COLO668 (cell line): ENCODE measurements around the gene FNDC10.

Experiments used
- DNase-seq: peaks from one replicate; lab custom pipeline; 2025; ENCODE audit not compliant: unreplicated experiment; lab: John Stamatoyannopoulos, UW

The FNDC10 gene

DNA sequence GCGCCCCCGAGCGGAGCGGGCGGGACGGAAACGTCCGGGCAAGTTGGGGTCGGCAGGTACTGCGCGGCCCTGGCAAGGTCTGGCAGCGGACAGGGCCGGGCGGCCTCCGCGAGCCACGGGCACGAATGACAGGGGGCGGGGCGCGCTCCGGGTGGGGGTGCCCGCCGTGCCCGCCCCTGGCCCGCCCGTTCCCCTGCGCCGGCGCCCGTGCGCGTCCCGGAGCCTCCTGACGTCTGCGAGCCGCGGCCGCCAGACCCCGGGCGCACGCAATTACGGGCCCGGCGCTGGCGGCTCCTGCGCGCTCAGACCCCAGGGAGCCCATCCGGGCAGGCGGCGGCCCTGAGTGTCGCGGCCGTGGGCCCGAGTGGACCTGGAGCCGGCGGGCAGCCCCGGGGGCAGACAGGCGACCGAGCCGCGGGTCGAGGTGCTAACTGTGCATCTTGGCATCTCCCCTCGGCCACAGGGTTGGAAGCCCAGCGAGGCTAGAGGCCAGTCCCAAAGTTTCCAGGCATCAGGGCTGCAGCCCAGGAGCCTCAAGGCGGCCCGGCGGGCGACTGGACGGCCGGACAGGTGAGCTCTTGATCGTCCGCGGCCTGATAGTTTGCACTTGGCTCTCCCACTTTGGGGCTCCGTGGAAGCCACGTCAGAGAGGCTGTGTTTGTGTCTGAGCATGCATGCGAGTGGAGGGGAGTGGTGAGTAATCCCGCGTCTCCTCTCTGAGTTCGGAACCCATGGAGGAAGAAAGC is 16.3 kb upstream of the FNDC10 start:
- peak; percentile 78 for DNase-seq

DNA sequence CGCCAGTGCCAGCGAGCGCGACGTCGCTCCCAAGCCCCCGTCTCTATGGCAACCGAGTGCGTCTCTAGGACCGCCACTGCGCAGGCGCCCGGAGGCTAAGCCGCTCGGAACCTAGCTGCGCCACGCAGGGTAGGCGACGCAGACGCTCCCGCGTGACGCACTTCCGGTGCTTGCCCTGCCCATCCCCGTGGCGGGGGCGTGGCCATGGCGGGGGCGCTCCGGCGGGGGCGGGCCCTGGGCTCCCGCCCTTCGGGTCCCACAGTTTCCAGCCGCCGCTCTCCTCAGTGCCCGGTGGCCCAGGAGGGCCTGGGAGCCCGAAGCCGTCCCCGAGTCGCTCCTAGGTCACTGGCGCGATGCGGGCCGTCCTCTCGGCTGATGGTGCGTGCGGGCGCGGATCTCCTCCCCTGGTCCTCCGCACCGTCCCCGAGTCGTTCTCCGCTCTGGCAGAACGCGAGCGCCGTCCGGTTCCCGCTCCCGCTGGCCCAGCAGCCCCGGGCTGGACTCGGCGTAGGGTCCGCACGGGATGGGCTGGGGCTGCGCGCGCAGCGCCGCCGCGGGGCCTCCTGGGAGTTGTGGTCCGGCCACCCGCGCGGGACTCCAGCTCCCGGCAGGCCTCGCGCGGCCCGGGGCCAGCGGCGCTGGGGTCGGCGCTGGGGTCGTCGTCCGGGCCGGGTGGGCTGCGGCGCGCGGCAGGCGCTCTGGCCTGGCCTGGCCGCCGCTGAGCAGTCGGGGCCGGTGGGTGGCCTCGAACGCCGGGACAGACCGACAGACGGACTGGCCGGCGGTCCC is 15.5 kb upstream of the FNDC10 start, which contains the start of gene MIB2:
TSS of gene MIB2 (plus strand) at position 245 of the 789 bp plus-strand sequence. CDS start 7,953 bp downstream, outside the sequence.
- DNase-seq, result peak; percentile 100

DNA sequence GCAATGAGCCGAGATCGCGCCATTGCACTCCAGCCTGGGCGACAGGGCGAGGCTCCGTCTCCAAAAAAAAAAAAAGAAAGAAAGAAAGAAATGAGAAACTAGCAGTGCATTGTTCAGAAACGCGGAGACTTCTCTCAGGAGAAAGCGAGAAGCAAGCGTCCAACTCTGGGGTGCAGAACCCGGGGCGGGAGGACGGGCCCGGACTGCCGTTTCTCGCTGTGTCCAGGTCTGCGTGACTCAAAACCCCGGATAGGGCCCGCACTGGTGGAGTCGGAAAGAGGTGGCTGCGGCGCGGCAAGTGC is 15.0 kb upstream of the FNDC10 start:
- no peak for DNase-seq

DNA sequence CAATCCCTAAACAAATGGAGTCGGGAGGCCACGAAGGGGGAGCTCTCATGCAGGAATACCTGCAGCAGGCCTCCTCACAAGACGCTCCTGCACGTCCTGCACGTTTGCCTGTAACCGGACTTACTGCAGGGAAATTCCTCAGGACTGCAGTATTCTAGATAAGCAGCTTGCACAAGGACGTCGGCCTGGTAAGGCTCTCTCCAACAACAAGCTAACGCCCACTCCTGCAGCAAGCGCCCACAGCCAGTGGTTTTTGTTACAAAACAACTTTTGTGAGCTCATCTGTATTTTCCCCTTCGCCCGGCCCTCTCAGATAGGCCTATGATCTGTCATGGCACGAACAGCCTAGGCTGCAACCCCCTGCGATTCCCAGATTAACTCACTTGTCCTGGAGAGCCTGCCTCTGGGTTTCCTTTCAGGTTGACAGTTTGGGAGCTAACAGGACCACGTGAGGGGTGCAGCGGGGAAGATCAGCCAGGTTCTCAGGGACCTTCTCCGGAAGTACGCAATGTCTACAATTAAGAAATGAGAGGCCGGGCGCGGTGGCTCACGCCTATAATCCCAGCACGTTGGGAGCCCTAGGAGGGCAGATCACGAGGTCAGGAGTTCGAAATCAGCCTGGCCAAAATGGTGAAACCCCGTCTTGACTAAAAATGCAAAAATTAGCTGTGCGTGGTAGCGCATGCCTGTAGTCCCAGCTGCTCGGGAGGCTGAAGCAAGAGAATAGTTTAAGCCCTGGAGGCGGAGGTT is 14.4 kb upstream of the FNDC10 start:
- no peak for DNase-seq

DNA sequence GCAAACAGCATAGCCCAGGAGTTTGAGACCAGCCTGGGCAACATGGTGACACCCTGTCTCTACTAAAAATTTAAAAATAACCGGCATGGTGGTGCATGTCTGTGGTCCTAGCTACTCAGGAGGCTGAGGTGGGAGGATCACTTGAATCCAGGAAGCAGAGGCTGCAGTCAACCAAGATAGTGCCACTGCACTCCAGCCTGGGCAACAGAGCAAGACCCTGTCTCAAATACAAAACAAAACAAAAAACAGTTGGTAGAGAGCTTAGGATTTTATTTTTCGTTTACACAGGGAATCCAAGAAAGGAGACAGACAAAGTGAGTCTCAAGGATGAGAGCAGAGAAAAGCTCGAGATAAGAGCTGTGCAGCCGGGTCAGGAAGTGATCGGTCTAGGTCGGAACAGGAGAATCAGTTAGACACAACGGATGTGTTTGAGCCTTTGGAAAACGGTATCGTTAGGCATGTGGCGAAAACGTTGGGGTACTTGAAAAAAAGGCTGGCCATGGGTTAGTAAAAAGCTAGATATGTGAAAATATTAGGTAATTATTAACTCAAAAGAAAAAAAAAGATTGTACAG is 13.7 kb upstream of the FNDC10 start:
- DNase-seq, result no peak

DNA sequence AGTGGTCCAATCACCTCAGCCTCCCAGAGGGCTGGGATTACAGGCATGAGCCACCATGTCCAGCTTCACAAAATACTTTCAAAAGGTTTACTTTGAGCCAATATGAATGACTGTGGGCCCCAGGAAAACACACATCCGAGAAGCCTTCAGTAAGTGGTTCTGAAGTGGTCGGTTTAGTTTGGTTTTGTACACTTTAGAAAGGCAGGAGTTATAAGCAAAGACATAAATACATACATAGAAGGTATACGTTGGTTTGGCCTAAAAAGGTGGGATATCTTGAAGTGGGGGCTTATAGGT is 12.1 kb upstream of the FNDC10 start:
- DNase-seq, result no peak

DNA sequence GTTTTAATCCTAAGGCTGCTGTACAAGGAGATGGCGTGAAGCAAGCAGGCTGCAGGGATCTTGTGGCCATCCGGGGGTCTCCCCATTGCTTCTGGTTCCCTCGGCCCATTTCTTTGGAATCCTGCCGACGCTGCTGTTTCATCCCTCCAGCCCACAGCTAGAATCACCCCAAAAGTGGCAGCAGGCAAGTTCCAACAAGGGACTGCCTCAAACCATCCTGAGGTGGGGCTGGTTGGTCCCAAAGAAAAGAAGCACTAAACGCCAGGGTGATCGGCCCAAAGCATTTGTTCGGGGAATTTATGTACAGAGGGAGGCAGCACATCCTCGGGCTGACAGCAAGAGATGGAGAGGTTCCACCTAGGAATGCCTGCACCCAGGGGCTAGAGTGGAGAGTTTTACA is 10.9 kb upstream of the FNDC10 start:
- DNase-seq, result no peak

DNA sequence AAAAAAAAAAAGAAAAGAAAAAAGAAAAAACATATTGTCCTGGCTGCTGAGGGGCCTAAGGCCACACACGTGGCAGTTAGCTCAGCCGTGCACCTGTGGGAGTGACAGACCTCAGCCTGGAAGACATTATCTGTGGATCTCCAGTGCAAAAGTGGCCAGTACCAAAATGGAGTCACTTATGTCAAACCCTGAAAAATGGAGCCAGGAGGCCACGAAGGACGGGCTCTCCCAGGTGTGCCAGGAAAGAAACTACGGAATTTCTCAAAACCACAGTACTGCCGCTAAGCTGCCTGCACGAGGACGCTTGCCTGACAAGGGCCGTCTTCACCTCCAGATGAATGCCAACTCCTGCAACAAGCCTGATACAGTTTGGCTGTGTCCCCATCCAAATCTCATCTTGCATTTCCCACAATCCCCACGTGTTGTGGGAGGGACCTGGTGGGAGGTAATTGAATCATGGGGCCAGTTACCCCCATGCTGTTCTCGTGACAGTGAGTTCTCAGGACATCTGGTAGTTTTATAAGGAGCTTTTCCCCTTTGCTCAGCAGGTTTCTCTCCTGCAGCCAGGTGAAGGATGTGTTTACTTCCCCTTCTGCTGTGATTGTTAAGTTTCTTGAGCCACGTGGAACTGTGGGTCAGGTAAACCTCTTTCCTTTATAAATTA is 10.0 kb upstream of the FNDC10 start:
- no peak for DNase-seq

DNA sequence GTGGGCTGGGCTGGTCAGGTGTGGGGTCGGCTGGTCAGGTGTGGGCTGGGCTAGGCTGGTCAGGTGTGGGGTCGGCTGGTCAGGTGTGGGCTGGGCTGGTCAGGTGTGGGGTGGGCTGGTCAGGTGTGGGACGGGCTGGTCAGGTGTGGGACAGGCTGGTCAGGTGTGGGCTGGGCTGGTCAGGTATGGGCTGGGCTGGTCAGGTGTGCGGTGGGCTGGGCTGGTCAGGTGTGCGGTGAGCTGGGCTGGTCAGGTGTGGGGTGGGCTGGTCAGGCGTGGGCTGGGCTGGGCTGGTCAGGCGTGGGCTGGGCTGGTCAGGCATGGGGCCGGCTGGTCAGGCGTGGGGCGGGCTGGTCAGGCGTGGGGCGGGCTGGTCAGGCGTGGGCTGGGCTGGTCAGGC is 6.3 kb upstream of the FNDC10 start:
- DNase-seq, result no peak

DNA sequence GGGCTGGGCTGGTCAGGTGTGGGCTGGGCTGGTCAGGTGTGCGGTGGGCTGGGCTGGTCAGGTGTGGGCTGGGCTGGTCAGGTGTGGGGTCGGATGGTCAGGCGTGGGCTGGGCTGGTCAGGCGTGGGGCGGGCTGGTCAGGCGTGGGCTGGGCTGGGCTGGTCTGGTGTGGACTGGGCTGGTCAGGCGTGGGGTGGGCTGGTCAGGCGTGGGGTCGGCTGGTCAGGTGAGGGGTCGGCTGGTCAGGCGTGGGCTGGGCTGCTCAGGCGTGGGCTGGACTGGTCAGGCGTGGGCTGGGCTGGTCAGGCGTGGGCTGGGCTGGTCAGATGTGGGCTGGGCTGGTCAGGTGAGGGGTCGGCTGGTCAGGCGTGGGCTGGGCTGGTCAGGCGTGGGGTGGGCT is 5.8 kb upstream of the FNDC10 start:
- no peak for DNase-seq

DNA sequence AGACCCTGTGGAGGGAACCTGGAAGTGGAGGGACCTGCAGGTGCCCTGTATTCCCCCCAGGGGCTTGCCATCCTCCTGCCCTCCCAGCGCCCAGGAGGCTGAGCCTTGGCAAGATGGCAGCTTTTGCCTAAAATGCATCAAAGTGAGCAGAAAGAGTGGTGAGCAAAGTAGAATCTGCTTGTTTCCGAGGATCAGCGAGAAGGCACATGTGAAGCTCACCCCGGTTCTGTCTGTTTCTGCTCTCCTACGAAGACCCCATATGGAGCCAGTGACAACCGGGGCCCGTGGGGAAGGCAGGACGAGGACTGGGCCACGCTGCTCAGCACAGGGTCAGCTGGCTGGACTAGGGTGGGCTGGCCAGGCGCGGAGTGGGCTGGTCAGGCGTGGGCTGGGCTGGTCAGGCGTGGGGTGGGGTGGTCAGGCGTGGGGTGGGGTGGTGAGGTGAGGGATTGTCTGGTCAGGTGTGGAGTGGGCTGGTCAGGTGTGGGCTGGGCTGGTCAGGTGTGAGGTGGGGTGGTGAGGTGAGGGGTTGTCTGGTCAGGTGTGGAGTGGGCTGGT is 5.2 kb upstream of the FNDC10 start:
- no peak for DNase-seq

DNA sequence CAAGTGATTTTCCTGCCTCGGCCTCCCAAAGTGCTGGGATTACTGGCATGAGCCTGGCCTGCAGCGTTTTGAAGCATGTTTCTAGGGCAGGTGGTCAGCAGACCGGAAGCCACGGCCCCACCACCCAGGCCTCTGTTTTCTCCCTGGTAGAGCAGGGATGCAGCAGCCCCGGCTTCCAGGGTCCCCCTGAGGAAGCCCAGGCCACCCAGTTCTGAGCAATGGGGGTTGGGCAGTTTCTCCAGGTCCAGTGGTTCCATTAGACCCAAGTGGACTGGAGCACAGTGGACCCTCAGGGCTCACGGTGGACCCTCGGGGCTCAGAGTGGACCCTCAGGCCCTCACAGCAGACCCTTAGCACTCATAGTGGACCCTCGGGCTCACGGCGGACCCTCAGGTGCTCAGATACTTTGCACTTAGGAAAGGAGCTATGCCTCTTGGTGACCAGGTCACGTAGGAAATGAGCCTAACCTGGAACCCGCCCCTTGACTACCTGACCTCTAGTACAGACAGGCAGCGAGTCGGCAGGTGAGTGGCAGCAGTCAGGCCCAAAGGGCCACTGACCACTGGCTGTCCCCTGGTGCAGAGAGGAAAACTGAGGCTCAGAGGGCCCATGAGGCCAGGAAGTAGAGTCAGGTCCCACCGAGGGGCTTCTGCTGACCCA is 4.6 kb upstream of the FNDC10 start:
- no peak for DNase-seq

DNA sequence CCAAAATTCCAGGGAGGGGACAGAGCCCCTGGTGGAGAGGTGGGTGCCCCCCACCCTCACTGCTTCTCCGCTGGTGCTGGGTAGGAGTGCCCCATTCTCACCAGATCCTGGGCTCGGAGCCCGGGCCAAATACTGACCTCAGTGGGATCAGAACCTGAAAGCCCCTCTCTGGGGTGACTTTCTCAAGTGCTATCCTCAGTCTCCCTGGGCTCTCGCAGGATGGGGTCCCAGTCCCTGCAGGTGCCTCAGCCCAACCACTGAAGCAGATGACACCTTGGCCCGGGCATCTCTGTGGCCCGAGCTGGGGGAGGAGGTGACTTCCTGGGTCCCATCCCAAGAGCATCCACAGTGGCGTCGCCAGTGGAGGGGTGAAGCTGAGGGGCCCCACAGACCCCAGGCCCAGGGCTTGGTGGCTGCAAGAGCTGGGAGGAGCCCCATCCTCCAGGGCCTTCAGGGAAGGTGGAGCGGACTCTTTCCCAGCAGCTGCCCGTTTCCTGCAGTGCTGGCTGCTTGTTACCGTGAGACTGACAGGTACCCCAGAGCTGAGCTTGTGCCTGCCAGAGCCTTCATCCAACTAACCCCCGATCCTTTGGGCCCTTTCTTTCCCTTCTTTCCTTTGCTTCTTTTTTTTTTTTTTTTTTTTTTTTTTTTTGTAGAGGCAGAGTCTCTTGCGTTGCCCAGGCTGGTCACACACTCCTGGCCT is 3.9 kb upstream of the FNDC10 start:
- DNase-seq, result no peak

DNA sequence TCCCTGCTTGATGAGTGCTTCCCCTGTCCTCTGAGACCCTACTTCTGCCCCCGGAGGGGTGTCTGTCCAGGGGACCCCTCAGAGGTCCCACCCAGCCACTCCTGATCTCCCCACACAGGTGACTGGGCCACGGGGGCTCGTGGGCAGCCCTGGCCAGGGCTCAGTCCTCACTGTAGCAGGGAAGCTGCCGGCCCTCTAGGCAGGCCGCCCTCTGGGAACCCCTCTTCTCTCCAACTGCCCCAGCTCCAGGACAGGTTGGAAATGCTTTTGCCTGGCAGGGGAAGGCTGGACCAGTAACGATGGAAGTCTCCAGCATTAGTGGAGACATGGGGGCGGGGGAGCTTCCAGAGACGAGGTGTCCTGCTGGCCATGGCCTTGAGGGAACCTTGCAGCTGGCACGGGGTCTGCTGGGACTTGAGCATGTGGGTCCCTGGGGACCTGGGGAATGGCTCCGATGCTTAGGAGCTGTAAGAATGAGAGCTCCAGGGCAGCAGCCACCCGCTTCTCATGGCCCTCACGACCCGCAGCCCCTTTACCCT is 3.1 kb upstream of the FNDC10 start:
- DNase-seq, result no peak

DNA sequence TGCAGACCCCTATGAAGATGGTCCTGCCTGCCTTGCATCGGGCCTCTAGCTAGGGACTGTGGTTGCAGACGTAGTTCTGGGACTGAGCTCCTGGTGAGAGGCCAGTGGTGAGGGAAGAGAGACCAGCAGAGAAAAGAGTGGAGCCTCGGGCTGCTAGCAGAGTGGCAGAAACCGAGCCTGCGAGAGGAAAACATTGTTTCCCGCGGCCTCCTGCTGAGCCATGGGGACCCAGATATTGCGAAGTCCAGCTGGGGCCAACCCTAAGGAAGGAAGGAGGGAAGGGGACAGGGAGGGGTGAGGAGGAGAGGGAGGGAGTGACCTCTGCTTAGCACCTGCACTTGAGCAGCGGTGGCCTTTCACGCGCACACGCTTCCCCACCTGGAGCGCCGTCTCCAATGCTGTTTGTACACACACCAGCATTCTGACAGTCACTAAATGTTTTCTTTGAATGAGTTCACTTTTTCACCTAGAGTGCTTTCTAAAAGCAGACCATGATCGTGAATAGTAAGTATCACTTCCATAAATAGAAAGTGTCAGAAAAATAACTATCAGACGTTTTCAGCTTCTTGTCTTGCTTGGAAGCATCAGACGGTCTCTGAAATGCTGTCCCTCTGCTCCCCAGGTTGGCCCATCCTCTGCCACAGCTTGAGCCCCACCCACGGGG is 2.5 kb upstream of the FNDC10 start:
- DNase-seq, result no peak

DNA sequence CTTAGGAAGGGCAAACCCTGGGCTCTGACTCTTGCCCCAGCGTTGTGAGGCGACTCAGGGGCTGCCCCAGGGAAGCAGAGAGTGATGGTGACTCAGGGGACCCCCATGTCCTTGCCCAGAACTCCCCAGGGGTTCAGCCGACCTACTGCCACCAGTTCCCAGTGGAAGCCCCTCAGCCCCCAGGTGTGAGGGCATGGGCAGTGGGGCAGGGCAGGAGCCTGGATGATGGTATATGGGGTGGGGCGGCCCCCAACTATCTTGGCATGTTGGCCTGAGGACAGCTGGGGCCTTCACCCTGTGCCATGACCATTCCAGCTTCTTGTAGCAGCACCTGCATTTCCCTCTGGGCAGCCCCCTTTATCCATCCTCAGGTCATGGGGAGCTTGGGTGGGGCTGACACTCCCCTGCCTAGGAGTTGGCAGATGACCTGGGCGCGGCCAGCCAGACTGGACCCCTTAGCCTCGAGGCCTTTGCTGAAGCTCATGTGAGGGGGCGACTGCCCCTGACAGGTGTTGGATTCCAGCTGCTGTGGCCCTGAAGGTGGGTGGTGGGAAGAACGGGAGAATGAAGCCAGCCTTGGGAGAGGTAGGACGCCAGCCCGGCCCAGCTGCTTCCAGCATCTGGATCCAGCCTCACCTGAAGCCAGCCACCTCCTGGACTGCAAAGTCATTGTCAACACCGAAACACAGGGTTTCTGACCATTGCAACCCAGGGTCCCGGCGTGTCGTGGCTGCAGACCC is 1.8 kb upstream of the FNDC10 start:
- DNase-seq, result no peak

DNA sequence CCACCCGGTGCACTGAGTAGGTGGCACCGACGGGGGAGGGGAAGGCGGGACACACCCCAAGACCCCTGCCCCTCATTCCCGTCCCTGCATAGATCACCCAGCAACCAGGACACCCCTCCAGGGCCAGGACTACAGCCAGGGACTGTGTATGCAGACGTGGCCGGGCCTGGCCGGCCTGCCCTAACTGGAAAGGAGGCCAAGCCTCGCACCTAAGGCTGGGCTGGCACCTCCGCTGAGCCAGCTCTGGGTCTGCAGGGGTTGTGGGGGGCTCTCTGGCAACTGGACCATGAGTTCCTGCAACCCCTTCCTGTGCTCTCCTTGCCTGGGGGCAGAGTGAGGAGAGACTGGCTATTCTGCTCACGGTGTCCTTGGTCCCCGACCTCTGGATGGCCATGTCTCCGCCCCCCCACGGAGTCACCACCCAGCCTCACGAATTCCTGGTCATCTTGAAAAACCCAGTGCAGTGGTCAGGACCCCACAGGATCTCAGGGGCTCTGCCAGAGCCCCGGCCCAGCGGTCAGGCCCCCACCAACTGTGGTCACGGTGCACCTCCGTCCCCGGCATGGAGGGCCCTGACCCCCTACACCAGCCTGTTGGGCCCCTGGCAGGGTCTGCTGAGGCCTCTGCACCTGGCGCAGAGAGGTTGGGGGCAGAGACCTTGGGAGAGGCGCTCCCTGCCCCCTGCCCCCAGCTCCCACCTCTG is 1.1 kb upstream of the FNDC10 start:
- DNase-seq, result no peak
